GM19193 (cell line): ENCODE data around the gene SYMPK.

Experiments
- POLR2A ChIP-seq: IDR thresholded peaks from 4 replicates; pipeline ENCODE4 v1.6.1; 2011; ENCODE audit not compliant: insufficient read depth, insufficient read length; ENCODE audit errors: extremely low read depth

SYMPK gene

GRCh38 chr19:45792470-45793177, 70.3 kb downstream of the SYMPK start, which contains the start of gene DMWD:
Gene DMWD (minus strand): TSS chr19:45792845. CDS start chr19:45792756, 89 bp downstream.
- TF ChIP-seq POLR2A, result peak; percentile 82

GRCh38 chr19:45791744-45792469, 71.0 kb downstream of the SYMPK start:
- TF ChIP-seq POLR2A, result no peak

- no peak for TF ChIP-seq POLR2A
Observed at GRCh38 chr19:45790942-45791341, 72.0 kb downstream of the SYMPK start.

GRCh38 chr19:45789035-45789786, 73.7 kb downstream of the SYMPK start:
- no peak for TF ChIP-seq POLR2A

- no peak for TF ChIP-seq POLR2A
Observed at GRCh38 chr19:45786533-45786894, 76.4 kb downstream of the SYMPK start.

- TF ChIP-seq POLR2A, result no peak
Observed at GRCh38 chr19:45785781-45786532, 77.0 kb downstream of the SYMPK start.

GRCh38 chr19:45785097-45785496, 77.8 kb downstream of the SYMPK start:
- no peak for TF ChIP-seq POLR2A

- no peak for TF ChIP-seq POLR2A
Observed at GRCh38 chr19:45784096-45784495, 78.9 kb downstream of the SYMPK start.

GRCh38 chr19:45782820-45783785, 79.8 kb downstream of the SYMPK start:
- TF ChIP-seq POLR2A, result no peak

- no peak for TF ChIP-seq POLR2A
Observed at GRCh38 chr19:45782162-45782691, 80.7 kb downstream of the SYMPK start, which contains the start of gene DMPK. Gene DMPK (minus strand): TSS chr19:45782490. CDS start chr19:45782352, 138 bp downstream.

- no peak for TF ChIP-seq POLR2A
Observed at GRCh38 chr19:45781214-45782161, 81.5 kb downstream of the SYMPK start.

GRCh38 chr19:45780448-45781213, 82.3 kb downstream of the SYMPK start:
- no peak for TF ChIP-seq POLR2A

GRCh38 chr19:45780146-45780447, 82.8 kb downstream of the SYMPK start:
- TF ChIP-seq POLR2A, result no peak
